Mammary epithelial cell (primary cell): ENCODE data around the gene NPY4R2.
A peak's percentile ranks its signal among the peaks of the same experiment; 100 is the strongest.
"Not testable (repeated sequence)": the region's sequence is repeated elsewhere in the genome, so short reads cannot be mapped to it uniquely, and the experiment has no call there.

ENCODE experiments used
- EZH2 ChIP-seq: IDR thresholded peaks from 2 replicates; pipeline ENCODE4 v1.6.1; 2012; ENCODE audit warnings: low read length, inconsistent platforms, borderline replicate concordance
- TF ChIP-seq, protein P1 (sequence below), 2 donors: IDR thresholded peaks in 1 of 2; conservative IDR thresholded peaks in 1 of 2; 2 replicates each; pipeline ENCODE4 v1.5.1; 2011 to 2012; ENCODE audit warnings: inconsistent platforms in 2 of 2, low read length in 2 of 2, mild to moderate bottlenecking in 2 of 2, control low read depth in 1 of 2, low read depth in 1 of 2; ENCODE audit not compliant: insufficient read depth in 1 of 2; ENCODE audit errors: extremely low read depth in 1 of 2

- TF ChIP-seq, protein P1, sequence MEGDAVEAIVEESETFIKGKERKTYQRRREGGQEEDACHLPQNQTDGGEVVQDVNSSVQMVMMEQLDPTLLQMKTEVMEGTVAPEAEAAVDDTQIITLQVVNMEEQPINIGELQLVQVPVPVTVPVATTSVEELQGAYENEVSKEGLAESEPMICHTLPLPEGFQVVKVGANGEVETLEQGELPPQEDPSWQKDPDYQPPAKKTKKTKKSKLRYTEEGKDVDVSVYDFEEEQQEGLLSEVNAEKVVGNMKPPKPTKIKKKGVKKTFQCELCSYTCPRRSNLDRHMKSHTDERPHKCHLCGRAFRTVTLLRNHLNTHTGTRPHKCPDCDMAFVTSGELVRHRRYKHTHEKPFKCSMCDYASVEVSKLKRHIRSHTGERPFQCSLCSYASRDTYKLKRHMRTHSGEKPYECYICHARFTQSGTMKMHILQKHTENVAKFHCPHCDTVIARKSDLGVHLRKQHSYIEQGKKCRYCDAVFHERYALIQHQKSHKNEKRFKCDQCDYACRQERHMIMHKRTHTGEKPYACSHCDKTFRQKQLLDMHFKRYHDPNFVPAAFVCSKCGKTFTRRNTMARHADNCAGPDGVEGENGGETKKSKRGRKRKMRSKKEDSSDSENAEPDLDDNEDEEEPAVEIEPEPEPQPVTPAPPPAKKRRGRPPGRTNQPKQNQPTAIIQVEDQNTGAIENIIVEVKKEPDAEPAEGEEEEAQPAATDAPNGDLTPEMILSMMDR (conservative IDR thresholded peaks at IDR 0.05 in 1 of 2, IDR thresholded peaks at IDR 0.05 in 1 of 2; ENCODE audit: extremely low read depth in 1 of 2, insufficient read depth in 1 of 2, low read depth in 1 of 2, low read length in 2 of 2) = peak in 1 of 2 donors; percentile 5
- TF ChIP-seq EZH2 = not testable (repeated sequence)
Observed at GRCh38 chr10:47915849-47916548, 2.5 kb upstream of the NPY4R2 start.
